Vagina (tissue), 2 donors: ENCODE data around the gene KHDC1L.

ENCODE experiments used
- POLR2A ChIP-seq, 2 donors: fragments of 450-650 bp; IDR thresholded peaks; one replicate each; pipeline ENCODE4 v1.6.1; 2017; ENCODE audit warnings: antibody characterized with exemption in 2 of 2, mild to moderate bottlenecking in 2 of 2, moderate library complexity in 2 of 2
- POLR2AphosphoS5 ChIP-seq, 2 donors: sonication (generic); formaldehyde crosslinking; IDR thresholded peaks; one replicate each; pipeline ENCODE4 v1.9.0; 2017; ENCODE audit warnings: antibody characterized with exemption in 2 of 2, mild to moderate bottlenecking in 2 of 2, low read depth in 1 of 2; ENCODE audit not compliant: insufficient read depth in 1 of 2
- TF ChIP-seq, protein P1 (sequence below), 3 experiments: fragments of 450-650 bp in 2 of 3; fragments of 200-600 bp in 1 of 3; sonication (generic) in 1 of 3; IDR thresholded peaks; one replicate each; pipeline ENCODE4 v1.5.1; 2017 to 2019; ENCODE audit warnings: antibody characterized with exemption in 3 of 3, mild to moderate bottlenecking in 2 of 3, moderate library complexity in 2 of 3

DNA sequence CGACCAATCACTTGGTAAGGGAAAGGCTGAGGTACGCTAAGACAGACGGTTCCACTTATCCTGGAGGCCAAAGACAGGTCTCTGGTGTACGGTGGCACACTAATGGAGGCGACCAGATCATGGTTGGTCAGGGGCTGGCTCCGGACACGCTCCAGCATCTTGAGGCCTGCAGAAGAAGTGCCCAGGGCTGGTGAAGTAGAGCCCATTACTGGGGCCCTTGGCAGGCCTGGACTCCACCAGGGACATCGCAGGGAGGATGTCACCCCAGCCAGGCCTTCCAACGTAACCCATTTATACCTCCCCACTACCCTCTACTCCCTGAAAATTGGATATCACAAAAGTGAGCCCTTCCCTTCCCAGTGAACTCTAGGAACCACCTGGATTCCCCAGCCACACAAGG lies 16.2 kb downstream of the KHDC1L start:
- TF ChIP-seq, protein P1, sequence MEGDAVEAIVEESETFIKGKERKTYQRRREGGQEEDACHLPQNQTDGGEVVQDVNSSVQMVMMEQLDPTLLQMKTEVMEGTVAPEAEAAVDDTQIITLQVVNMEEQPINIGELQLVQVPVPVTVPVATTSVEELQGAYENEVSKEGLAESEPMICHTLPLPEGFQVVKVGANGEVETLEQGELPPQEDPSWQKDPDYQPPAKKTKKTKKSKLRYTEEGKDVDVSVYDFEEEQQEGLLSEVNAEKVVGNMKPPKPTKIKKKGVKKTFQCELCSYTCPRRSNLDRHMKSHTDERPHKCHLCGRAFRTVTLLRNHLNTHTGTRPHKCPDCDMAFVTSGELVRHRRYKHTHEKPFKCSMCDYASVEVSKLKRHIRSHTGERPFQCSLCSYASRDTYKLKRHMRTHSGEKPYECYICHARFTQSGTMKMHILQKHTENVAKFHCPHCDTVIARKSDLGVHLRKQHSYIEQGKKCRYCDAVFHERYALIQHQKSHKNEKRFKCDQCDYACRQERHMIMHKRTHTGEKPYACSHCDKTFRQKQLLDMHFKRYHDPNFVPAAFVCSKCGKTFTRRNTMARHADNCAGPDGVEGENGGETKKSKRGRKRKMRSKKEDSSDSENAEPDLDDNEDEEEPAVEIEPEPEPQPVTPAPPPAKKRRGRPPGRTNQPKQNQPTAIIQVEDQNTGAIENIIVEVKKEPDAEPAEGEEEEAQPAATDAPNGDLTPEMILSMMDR (IDR thresholded peaks at IDR 0.05), result no peak
- TF ChIP-seq POLR2A (IDR thresholded peaks at IDR 0.05) (no peak), POLR2AphosphoS5 (IDR thresholded peaks at IDR 0.05; ENCODE audit: insufficient read depth in 1 of 2, low read depth in 1 of 2) (no peak)
